ENCODE data around the gene RUSC1.

Gene RUSC1

DNA sequence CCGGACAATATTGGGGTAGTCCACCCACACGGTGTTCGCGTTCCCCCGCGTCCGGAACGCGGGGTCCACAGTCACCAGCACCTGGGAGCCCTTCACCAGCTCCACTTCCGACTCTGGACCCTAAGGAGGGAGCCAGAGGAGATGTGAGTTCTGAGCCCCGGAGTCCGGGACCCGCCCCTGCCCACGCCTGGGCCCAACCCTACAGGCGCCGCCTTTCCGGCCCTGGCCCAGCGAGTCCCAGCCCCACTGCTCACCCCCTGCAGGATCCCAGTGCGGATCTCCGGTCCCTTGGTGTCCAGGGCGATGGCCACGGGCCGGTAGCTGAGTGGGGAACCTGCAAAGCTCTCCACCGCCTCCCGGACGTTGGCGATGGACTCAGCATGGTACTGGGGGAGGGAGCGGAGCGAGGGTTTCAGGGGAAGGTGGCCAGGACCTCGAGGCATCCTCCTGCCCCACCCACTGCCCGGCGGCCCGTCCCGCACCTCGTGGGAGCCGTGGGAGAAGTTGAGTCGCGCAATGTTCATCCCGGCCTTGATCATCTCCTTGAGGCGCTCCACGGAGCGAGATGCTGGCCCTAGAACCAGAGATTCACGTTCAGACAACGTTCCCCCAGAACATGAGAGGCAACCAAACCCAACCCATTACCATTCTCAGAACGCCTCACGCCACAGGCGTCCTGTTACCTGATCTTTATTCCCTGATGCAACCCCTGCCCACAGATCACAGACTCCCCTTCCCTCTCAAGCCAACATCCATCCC lies 25.3 kb upstream of the RUSC1 start:
- no peak for DNase-seq (ENCODE audit: low read depth)

DNA sequence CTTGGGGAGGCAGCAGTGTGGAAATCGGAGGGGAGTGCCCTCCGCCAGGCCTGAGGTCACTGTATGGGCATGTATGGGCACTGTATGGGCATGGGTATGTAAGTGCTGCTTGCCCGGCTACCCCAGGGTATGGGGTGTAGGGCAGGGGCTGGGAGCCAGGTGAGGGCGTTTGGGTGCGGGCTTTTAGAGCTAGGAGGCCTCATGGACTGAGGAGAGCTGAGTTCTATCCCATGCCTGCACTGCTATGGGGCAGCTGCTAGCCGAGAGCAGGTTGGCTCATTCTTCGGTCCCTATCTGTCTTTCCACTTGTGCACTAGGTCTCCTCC lies 24.8 kb upstream of the RUSC1 start:
- no peak for DNase-seq (ENCODE audit: low read depth)

DNA sequence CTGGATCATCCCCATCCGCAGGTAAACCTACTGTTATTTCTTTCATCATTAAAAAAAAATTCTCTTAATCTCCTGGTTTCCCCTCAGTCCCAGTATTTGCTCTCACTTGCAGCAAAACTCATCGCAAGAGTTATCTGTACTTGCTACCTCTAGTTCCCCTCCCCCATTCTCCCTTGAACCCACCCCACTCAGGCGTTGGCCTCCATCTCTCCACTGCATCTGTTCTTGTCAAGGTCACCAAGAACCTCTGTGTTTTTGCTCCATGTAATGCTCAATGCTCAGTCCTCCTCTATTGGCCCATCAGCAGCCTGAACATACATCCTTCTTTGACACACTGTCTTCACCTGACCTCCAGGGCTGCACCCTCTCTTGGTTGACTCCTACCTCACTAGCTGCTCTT lies 24.0 kb upstream of the RUSC1 start:
- no peak for DNase-seq (ENCODE audit: low read depth)

DNA sequence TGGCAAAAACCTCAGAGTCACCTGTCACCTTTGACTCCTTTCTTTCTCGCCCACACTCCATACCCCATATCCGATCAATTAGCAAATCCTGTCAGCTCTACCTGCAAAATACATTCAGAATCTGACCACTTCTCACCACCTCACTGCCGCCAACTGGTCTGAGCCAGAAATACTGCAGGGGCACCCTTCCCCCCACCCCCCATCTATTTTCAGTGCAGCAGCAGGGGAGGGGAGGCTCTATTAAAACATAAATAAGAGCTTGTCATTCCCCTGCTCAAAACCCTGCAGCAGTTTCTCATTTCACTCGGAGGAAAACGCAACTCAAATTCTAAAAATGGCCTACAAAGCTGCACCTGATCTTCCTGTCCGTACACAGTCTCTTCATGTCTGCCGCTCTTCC lies 23.3 kb upstream of the RUSC1 start:
- DNase-seq (ENCODE audit: low read depth) = no peak

DNA sequence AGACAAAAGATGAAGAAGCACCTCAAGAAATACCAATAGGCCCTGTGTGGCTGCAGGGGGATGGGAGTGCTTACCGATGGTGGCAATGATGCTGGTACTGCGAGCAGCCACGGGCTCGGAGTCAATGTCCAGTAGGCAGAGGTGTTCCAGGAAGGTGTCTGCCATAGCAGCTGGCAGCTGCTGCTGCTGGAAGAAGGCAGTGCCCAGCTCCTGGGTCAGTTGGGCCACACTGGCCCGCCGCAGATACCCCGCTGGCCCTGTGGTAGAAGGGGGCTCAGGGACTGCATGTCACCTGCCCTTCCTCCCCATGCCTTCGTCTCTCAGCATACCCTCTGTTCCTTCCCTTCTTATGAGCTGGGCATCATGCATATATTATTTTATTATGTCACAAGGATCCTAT lies 20.7 kb upstream of the RUSC1 start:
- no peak for DNase-seq (ENCODE audit: low read depth)

DNA sequence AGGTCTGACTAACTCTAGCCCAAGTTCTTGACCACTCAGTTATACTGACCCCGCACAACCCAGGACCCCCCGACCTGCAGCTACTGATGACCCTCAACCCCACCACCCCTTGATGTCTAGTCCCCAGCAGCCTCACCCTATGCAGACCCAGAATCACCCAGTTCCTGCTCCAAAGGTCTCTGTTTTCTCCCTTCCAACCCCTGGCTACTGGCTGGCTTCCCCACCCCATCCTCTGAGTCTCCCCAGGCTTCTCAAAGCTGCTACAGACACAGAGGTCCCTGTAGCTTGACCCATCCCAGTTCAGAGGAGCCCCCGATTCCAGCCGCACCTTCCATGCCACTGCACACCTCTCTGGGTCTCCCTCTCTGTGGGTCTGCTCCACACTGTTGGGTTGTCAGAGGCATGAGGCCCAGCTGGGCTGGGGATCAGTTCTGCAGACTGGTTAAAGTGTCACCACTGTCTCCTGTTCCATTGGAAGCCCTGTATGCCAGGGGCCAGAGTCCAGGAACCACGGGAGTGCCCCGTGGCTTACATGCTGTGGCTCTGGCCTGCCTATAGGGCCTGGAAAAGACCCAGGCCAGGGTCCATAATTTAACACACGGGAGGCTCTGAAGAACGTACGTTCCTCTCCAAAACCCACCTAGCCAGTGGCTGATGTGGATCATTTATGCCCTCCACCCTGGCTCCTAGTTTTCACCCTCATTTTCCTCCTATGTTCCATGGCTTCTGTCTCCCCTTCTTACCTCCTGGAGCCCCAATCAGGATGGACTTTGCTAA lies 20.0 kb upstream of the RUSC1 start:
- no peak for DNase-seq (ENCODE audit: low read depth)

DNA sequence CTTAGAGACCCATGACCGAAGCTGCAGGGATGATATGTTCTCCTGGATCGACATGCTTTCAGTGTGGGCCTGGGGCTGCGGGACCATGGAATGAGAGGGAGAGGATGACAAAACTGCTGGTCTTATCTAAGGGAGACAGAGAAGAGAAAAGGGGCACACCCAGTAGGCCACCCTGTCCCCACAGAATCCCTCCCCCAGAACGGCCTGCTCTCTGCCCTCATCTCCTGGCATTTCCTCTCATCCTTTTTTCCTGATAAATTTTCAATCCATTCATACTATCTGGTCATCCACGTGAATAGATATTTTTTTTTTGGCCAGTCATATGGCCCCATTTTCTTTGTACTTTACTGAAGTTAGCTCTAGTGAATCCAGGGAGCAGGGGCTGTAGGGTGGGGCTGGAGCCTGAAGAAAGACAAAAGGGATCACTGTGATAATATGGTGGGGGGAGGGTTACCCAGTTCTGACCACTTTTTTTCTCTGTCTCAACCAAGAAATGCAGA lies 19.3 kb upstream of the RUSC1 start, which contains the start of gene PKLR:
TSS of gene PKLR (minus strand) at position 97 of the 500 bp plus-strand sequence. CDS start at position 54, 43 bp downstream.
- no peak for DNase-seq (ENCODE audit: low read depth)

DNA sequence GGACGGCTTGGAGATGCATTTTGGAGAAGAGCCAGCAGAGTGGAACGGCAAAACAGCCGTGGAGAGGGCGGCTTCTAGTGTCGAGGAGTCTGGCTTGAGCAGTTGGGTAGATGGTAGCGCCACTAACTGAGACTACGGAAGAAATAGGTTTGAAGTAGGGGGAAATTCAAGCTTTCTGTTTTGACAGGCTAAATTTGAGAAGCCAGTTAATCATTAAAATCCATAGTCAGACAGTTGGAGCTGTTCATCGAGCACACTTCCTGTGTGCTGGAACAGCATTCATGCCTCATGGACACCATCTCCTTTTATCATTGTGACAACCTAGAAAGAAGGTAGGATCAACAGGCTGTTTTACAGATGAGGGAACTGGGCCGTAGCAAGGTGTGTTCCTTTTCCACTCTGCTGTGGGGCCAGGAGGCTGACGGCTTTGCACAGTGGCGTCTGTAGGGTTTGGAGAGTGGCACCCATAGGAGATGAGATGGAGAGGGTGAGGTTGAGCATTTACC lies 16.1 kb upstream of the RUSC1 start:
- no peak for DNase-seq (ENCODE audit: low read depth)

DNA sequence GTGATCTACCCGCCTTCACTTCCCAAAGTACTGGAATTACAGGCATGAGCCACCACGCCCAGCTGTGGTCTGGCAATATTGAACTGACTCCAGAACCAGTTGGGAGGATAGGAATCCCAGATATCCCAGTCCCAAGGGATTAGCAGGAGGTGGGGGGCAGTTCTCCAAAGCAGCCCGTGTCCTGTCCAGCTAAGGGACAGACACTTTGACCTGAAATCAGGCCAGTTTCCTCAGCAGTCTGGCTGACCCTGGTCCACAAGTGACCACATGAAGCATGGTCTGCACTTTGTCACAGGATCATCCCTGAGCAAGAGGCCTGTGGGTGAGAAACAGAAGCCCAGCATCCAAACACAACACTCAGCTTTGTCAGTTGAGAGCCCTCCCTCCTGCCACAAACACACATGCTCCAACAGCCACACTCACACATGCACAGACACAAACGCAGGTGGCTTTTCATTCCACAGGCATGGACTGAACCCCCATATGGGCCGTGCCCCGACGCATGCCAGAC lies 14.8 kb upstream of the RUSC1 start:
- peak; percentile 73 for DNase-seq (ENCODE audit: low read depth)

DNA sequence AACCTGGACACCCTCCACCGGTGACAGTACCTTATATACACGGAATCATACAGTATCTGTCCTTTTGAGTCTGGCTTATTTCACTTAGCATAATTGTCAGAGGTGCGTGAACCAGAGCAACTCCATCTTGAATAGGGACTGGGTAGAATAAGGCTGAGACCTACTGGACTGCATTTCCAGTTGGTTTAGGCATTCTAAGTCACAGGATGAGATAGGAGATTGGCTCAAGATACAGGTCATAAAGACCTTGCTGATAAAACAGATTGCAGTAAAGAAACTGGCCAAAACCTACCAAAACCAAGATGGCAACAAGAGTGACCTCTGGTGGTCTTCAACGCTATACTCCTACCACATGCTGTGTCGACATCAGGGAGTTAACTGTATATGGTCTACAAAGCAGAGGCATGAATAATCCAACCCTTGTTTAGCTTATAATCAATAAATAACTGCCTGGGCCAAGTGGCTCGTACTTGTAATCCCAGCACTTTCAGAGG lies 13.4 kb upstream of the RUSC1 start:
- DNase-seq (ENCODE audit: low read depth) = peak; percentile 61

DNA sequence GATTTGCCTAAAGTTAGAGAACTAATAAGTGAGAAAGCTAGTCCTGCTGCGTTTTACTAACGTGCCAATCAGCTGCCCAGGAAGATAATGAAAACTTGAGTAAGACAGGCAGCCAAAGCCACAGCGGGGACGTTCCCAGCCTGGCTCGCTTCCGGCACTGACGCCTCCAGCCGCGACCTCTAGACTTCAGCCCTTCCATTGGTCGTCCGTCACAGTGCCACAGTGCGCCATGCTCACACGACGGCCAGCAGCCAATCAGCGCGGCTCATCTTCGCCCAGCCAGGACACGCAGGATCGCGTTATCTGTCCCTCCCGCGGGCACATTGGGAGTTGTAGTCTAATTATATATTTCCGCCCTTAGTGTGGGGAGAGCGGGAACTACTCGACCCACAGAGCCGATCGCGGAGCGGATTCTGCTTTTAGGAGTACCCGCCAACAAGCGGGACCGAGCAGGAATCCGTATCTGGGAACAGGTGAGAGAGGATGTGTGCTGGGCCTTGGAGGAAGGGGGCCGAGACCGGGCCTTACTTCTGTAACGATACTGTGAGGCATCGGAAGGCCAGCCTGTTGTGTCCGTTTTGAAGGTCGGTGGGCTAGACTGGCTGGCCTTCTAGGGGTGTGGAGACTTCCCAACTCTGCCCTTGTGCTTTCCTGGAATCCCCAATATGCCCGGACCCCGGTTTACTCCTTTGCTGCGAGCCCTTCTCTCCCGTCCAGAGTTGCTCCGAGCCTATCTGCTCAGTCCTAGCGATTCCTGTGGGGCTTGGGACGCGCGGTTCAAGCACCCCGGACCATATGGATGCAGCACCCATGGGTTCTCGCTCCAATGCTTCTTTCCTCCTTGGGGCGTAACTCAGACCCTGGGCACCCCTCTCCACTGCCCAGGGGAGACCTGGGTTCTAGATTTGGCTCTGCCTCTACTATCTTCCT lies 11.9 kb upstream of the RUSC1 start, which contains the start of gene FDPS:
TSS of gene FDPS (plus strand) at position 374 of the 930 bp plus-strand sequence. CDS start 924 bp downstream, outside the sequence.
- peak; percentile 100 for DNase-seq (ENCODE audit: low read depth)

DNA sequence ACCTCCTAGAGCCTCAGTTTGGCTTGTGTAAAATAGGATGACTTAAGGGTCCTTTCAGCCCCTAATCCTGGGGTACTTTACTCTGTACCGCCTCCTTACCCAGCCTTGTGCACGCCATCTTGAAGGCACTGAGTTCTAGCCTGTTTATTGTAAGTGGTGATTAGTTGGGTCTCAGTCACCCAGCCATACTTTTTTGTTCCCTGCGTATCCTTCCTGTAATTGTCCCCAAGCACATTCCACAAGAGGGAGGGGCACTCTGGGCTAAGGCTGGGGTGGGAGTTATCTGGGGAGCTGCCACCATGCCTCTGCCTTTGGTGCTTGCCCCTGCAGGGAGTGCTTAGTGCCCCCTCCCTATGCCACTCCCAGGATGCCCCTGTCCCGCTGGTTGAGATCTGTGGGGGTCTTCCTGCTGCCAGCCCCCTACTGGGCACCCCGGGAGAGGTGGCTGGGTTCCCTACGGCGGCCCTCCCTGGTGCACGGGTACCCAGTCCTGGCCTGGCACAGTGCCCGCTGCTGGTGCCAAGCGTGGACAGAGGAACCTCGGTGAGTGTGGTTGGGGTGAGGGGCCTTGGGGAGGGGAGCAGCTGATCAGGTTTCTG lies 11.2 kb upstream of the RUSC1 start:
- DNase-seq (ENCODE audit: low read depth) = peak; percentile 27

DNA sequence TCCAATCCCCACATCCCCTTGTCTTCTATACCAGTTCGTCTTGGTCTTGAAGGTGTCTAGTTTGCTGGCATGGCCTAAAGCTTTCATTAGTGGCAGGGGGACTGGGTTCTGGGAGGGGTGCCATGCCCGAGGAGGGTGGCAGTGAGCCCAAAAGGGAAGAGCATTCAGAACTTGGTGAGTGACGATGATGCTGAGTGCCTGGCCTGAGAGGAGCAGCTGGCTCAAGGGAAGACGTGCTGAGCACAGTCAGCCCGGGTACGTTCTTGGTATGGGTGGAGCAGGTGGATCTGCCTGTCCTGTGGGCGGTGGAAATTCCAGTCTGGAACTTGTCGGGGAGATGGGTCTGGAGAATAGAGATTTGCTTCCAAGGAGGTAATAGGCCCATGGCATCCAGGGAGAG lies 7.4 kb upstream of the RUSC1 start:
- no peak for DNase-seq (ENCODE audit: low read depth)

DNA sequence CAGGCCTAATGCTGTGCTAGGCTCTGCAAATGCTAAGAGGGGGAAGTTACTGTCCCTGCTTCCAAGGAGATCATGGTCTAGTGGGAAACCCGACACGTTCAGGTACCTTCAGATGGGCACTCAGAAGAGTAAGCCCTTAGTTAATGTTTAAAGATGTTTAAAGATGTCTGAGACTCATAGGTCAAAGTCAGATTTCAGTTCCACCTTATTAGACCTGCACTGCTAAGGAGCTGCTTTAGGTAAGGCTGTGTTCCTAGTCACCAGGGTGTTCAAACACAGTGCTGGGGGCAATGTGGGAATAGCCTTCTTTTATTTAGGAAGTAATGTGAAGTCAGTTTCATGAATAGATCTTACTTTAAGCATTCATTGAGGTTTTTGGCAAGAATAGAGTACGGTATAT lies 3.8 kb upstream of the RUSC1 start:
- no peak for DNase-seq (ENCODE audit: low read depth)

DNA sequence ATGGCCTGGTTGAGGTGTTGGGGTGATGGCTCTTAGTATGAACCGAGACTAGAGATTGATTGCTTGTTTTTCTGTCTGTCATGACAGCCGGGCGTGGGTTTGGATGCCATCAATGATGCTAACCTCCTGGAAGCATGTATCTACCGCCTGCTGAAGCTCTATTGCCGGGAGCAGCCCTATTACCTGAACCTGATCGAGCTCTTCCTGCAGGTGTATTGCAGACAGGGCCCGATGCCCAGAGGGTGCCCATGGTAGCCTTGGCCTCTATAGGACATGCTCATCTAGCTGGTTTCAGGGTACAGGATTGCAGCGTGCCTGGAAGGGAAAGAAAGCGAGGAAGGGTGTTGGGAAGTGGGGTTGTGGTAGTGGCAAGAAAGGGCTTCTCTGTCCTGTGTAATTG lies 2.6 kb upstream of the RUSC1 start:
- no peak for DNase-seq (ENCODE audit: low read depth)

DNA sequence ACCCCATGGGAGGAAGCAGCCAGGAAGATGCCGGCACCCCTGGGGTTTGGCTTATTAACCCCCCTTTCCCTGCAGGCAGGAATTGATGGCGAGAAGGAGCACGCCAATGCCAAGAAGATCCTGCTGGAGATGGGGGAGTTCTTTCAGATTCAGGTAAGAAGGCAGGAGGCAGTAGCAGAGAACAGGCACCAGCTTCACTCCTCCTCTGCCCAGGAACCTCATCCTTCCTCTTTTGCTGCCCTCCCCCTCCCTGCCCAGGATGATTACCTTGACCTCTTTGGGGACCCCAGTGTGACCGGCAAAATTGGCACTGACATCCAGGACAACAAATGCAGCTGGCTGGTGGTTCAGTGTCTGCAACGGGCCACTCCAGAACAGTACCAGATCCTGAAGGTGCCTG lies 1.2 kb upstream of the RUSC1 start:
- no peak for DNase-seq (ENCODE audit: low read depth)

DNA sequence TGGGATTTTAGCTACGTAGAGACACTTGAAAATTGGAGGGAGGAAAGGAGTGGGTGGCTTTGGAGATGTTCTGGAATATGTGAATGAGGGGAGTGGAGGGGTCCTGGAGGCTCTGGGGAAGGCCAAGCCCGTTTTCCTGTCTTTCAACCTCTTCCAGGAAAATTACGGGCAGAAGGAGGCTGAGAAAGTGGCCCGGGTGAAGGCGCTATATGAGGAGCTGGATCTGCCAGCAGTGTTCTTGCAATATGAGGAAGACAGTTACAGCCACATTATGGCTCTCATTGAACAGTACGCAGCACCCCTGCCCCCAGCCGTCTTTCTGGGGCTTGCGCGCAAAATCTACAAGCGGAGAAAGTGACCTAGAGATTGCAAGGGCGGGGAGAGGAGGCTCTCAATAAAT lies 442 bp upstream of the RUSC1 start:
- no peak for DNase-seq (ENCODE audit: low read depth)

DNA sequence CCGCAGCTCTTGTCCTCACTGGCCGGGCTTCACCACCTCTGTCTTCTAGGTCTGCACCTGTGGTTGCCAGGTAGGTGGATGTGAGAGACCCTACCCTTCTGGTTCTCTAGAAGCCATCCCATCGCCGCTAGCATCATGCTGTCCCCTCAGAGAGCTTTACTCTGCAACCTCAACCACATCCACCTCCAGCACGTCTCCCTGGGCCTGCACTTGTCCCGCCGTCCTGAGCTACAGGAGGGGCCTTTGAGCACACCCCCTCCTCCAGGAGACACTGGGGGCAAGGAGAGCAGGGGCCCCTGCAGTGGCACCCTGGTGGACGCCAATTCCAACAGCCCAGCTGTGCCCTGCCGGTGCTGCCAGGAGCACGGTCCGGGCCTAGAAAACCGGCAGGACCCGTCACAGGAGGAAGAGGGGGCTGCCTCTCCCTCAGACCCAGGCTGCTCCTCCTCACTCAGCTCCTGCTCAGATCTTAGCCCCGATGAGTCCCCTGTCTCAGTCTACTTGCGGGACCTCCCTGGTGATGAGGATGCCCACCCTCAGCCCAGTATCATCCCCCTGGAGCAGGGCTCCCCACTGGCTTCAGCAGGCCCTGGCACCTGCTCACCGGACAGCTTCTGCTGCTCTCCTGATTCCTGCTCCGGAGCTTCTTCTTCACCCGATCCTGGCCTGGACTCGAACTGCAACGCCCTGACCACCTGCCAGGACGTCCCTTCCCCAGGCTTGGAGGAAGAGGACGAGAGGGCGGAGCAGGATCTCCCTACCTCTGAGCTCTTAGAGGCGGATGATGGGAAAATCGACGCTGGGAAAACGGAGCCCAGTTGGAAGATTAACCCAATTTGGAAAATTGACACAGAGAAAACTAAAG lies 1.2 kb downstream of the RUSC1 start:
- no peak for DNase-seq (ENCODE audit: low read depth)

DNA sequence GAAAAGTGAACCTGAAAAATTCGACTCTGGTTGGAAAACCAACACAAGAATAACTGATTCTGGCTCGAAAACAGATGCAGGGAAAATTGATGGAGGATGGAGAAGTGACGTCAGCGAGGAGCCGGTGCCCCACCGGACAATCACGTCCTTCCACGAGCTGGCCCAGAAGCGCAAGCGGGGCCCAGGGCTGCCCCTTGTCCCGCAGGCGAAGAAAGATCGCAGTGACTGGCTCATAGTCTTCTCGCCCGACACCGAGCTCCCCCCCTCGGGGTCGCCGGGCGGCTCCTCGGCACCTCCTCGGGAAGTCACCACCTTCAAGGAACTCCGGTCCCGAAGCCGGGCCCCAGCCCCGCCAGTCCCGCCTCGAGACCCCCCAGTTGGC lies 1.9 kb downstream of the RUSC1 start:
- peak; percentile 48 for DNase-seq (ENCODE audit: low read depth)
